ENCODE data around the gene SRL. TPM values are rescaled to one million over a fixed set of nuclear protein-coding genes. Genes with fewer than 3 reads are reported as not detected.

Gene SRL
- total and polyA plus RNA-seq, 2 of the 13 experiments (the other 11 are each of a cell fraction or from before 2014, with no cell fraction given): 0.05 TPM; not detected in 1

DNA sequence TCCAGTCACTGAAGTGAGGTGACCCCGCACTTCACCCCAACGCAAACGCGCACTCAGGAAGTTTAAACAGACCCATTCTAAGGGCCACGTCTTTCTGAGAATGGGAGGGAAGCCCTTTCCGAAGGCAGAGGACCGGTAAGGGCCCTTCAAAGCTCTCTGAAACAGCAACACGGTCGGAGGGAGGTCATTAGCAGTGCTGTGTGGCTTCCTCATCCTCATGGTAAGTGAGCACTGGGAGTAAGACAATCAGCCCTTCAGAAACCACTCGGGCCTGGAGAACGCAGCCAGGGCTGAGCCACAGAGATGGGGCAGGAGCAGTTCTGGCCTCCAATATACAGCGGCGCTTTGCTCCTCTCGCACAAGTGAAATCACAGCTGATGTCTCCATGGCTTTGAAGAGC lies 23.7 kb downstream of the SRL start:
- no peak overlapping the region for H2AFZ ChIP-seq (ENCODE audit: low read length)
- in situ Hi-C loops (cut with HindIII; ENCODE audit: extremely low pct_ligation_motif_present, low pct_unique_long_range_greater_than_20kb): no loop called here
- 43% methylated on average over 13 of the region's 14 CpGs for WGBS (ENCODE audit: low lambda C conversion rate)
- no peak overlapping the region for H3K9ac ChIP-seq (ENCODE audit: insufficient read depth, low read depth, low read length)
- ATAC-seq: no peak
- H3K27me3 ChIP-seq (ENCODE audit: control insufficient read depth in 1 of 2, insufficient read depth in 2 of 2, low read length in 2 of 2): peaks cover 6 to 51% of the 10 kb centered on the region in 2 experiments; a peak in 4 of 5 replicates
- TF ChIP-seq U2AF2 (IDR thresholded peaks at IDR 0.05; ENCODE audit: low read depth, low read length) (no peak), ARID2 (CRISPR knock-in tag; IDR thresholded peaks at IDR 0.05; ENCODE audit: borderline replicate concordance) (no peak), ELF4 (CRISPR knock-in tag; IDR thresholded peaks at IDR 0.05; ENCODE audit: borderline replicate concordance) (no peak), CC2D1A (CRISPR knock-in tag; IDR thresholded peaks at IDR 0.05) (no peak), NRL (CRISPR knock-in tag; IDR thresholded peaks at IDR 0.05; ENCODE audit: borderline replicate concordance) (no peak), PCBP1 (IDR thresholded peaks at IDR 0.05; ENCODE audit: borderline replicate concordance, low read depth, low read length) (no peak), ZNF766 (CRISPR knock-in tag; IDR thresholded peaks at IDR 0.05; ENCODE audit: borderline replicate concordance) (no peak), ZNF274 (CRISPR knock-in tag; IDR thresholded peaks at IDR 0.05) (no peak), ZNF513 (CRISPR knock-in tag; conservative IDR thresholded peaks at IDR 0.05) (no peak), CREB3 (CRISPR knock-in tag; IDR thresholded peaks at IDR 0.05) (no peak), CAMTA2 (CRISPR knock-in tag; IDR thresholded peaks at IDR 0.05; ENCODE audit: borderline replicate concordance) (no peak), MIER3 (CRISPR knock-in tag; IDR thresholded peaks at IDR 0.05; ENCODE audit: borderline replicate concordance) (no peak), FOXO1 (CRISPR knock-in tag; IDR thresholded peaks at IDR 0.05) (no peak), ZNF276 (CRISPR knock-in tag; IDR thresholded peaks at IDR 0.05; ENCODE audit: low read depth) (no peak)
- no peak overlapping the region for H3K4me3 ChIP-seq (replicated peaks in 1 of 3; ENCODE audit: insufficient read depth in 1 of 3, low read depth in 2 of 3, low read length in 3 of 3)
- no peaks in the 10 kb centered on the region for H4K20me1 ChIP-seq (ENCODE audit: insufficient read depth, low read length)
- no peaks in the 10 kb centered on the region for H3K79me2 ChIP-seq (ENCODE audit: insufficient read depth, low read length)
- BruUV-seq (replicated peaks): no TSS peak
- FAIRE-seq: no peak
- H3K4me2 ChIP-seq (ENCODE audit: low read depth, low read length): no peak overlapping the region; the same call in 1 of the 2 replicates
- ChIA-PET CTCF (ENCODE audit: low intra/inter-chr PET ratio, low total read pairs) (no interaction called here), POLR2A (interaction anchor here (1.8 kb wide), 1 partner anchor 35 kb away, joined by 5 read pairs; no protein-coding TSS in a partner anchor)
- H3K4me1 ChIP-seq (ENCODE audit: insufficient read depth, low read length): peaks cover 18% of the 10 kb centered on the region
- no peak overlapping the region for H3K27ac ChIP-seq (ENCODE audit: extremely low read length, insufficient read depth, low read length)
- intact Hi-C loops (cut with micrococcal nuclease; ENCODE audit: unreplicated experiment): no loop called here
- no peaks in the 10 kb centered on the region for H3K9me3 ChIP-seq (ENCODE audit: low read length)
- H3K36me3 ChIP-seq (replicated peaks in 1 of 2; ENCODE audit: control insufficient read depth in 1 of 2, insufficient read depth in 2 of 2, low read length in 2 of 2): no peaks in the 10 kb centered on the region
- DNase-seq (ENCODE audit: low spot score): no peak

Measured in HepG2 (cell line).